ENCODE measurements around the gene CEP131.

GRCh38 chr17:81231121-81231645 is 8.4 kb upstream of the CEP131 start:
- TF ChIP-seq CTCF (IDR thresholded peaks at IDR 0.05; ENCODE audit: extremely low read depth in 1 of 2, insufficient read depth in 1 of 2, low read depth in 1 of 2, low read length in 2 of 2) = no peak
- no peak for TF ChIP-seq POLR2AphosphoS5 (IDR thresholded peaks at IDR 0.05; ENCODE audit: insufficient read depth, low read depth, low read length)
- TF ChIP-seq MYC (IDR thresholded peaks at IDR 0.05; ENCODE audit: low read depth, low read length) = no peak
- TF ChIP-seq POLR2A (IDR thresholded peaks at IDR 0.05; ENCODE audit: low read depth, low read length) = no peak
- TF ChIP-seq GATA2 (IDR thresholded peaks at IDR 0.05; ENCODE audit: insufficient read depth, insufficient read length, low read depth, low read length) = no peak
- no peak for TF ChIP-seq EZH2 (IDR thresholded peaks at IDR 0.05; ENCODE audit: borderline replicate concordance, low read depth, low read length, severe bottlenecking)
- no peak for TF ChIP-seq MAX (IDR thresholded peaks at IDR 0.05; ENCODE audit: insufficient read depth, insufficient read length)
- TF ChIP-seq FOS (IDR thresholded peaks at IDR 0.05; ENCODE audit: borderline replicate concordance, insufficient read depth, low read length) = no peak
- no peak for TF ChIP-seq JUN (IDR thresholded peaks at IDR 0.05; ENCODE audit: borderline replicate concordance, insufficient read depth, insufficient read length, low read depth)
